Transverse colon (tissue), 4 donors: ENCODE data around the gene KIF4B. TPM values are rescaled to one million over a fixed set of nuclear protein-coding genes. Genes with fewer than 3 reads are reported as not detected.

Experiments used
- DNase-seq: peaks from one replicate; pipeline ENCODE4 v3.0.0-alpha.2; 2019
- H3K27ac ChIP-seq, 4 donors: fragments of 200-600 bp; sonication (generic); 2 replicates each; pipeline ENCODE4 v1.5.1; 2016 to 2018; ENCODE audit warnings: inconsistent platforms in 4 of 4
- H3K27me3 ChIP-seq: fragments of 200-600 bp; sonication (generic); 2 replicates; pipeline ENCODE4 v1.5.1; 2017; ENCODE audit warnings: inconsistent platforms
- H3K36me3 ChIP-seq, 4 donors: fragments of 200-600 bp; sonication (generic); 2 replicates each; pipeline ENCODE4 v1.5.1; 2017 to 2019; ENCODE audit warnings: inconsistent platforms in 4 of 4
- H3K4me1 ChIP-seq, 4 donors: fragments of 200-600 bp; sonication (generic); 2 replicates each; pipeline ENCODE4 v1.5.1; 2017 to 2020; ENCODE audit warnings: inconsistent platforms in 4 of 4
- H3K4me3 ChIP-seq, 4 donors: fragments of 200-600 bp; sonication (generic); 1 replicate in 1 of 4; 2 replicates in 3 of 4; pipeline versions ENCODE4 v1.5.1 to v1.6.1; 2017 to 2019; ENCODE audit warnings: inconsistent platforms in 4 of 4
- H3K9me3 ChIP-seq, 2 donors: fragments of 200-600 bp; sonication (generic); 2 replicates each; pipeline ENCODE4 v1.5.1; 2017 to 2019; ENCODE audit warnings: inconsistent platforms in 2 of 2
- EP300 ChIP-seq: sonication (generic); formaldehyde crosslinking; IDR thresholded peaks from one replicate; pipeline ENCODE4 v1.6.1; 2017; ENCODE audit warnings: antibody characterized with exemption, low read depth
- POLR2A ChIP-seq: fragments of 450-650 bp; IDR thresholded peaks from one replicate; pipeline ENCODE4 v1.6.1; 2016; ENCODE audit warnings: antibody characterized with exemption, mild to moderate bottlenecking, moderate library complexity
- POLR2AphosphoS5 ChIP-seq, 3 donors: sonication (generic); formaldehyde crosslinking; IDR thresholded peaks; one replicate each; pipeline ENCODE4 v1.6.1; 2016; ENCODE audit warnings: antibody characterized with exemption in 3 of 3
- WGBS, 2 donors: methylation state at CpG; one replicate each; pipeline ENCODE4 v1.1.5; 2018; ENCODE audit warnings: low coverage in 1 of 2; 5-methylcytosine and 5-hydroxymethylcytosine counted together
- in situ Hi-C, 4 donors: fragments of 200-750 bp; cut with MboI; loops; one replicate each; pipeline versions ENCODE4 v1.15.0 to v1.15.1; 2017; ENCODE audit warnings: low sequenced_read_pairs in 3 of 4, low pct_ligation_motif_present in 1 of 4, low pct_unique_long_range_greater_than_20kb in 1 of 4
- intact Hi-C: fragments of 100-400 bp; cut with DNase I; formaldehyde crosslinking; loops from one replicate; pipeline ENCODE4 v1.15.1; 2023; ENCODE audit warnings: low total_unique reads
- total RNA-seq, 4 donors: library from RNA; depleted of rRNA; stranded (reverse); fragments of >200 nt; gene quantifications; one replicate each; pipeline ENCODE4 v1.1.0, GENCODE V29; 2016
- TF ChIP-seq, protein P1 (sequence below), 5 experiments: fragments of 200-600 bp in 3 of 5; fragments of 450-650 bp in 2 of 5; sonication (generic) in 3 of 5; IDR thresholded peaks; 1 replicate in 2 of 5; 2 replicates in 3 of 5; pipeline ENCODE4 v1.5.1; 2016 to 2017; ENCODE audit warnings: antibody characterized with exemption in 5 of 5, inconsistent platforms in 3 of 5, mild to moderate bottlenecking in 2 of 5, moderate library complexity in 1 of 5

KIF4B gene
- total RNA-seq, 4 donors from 2014 or later = not detected

DNA sequence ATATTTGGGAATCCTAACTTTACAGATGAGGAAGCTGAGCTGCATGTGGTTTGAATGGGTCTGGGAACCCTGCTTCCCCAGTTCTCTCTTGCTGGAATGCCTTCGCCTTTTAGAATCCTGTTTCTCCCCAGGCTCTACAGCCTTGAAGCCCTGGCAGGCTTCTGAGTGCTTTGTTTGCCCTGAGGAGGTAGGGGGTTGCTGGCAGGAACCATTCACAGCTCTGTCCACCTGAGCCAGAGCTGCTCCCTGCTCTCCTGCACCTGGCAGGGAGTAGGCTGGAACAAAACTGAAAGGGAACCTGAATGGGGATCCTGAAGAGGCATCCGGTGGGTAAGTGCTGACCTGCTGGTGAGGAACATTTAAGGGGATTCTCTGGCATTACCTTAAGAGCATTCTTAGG is 33.0 kb downstream of the KIF4B start:
- H3K4me1 ChIP-seq = no peaks in the 10 kb centered on the region
- DNase-seq = no peak
- H3K27me3 ChIP-seq = peaks cover 4% of the 10 kb centered on the region
- H3K27ac ChIP-seq = no peak overlapping the region
- TF ChIP-seq POLR2A (no peak), EP300 (no peak), POLR2AphosphoS5 (IDR thresholded peaks at IDR 0.05) (no peak)
- TF ChIP-seq, protein P1, sequence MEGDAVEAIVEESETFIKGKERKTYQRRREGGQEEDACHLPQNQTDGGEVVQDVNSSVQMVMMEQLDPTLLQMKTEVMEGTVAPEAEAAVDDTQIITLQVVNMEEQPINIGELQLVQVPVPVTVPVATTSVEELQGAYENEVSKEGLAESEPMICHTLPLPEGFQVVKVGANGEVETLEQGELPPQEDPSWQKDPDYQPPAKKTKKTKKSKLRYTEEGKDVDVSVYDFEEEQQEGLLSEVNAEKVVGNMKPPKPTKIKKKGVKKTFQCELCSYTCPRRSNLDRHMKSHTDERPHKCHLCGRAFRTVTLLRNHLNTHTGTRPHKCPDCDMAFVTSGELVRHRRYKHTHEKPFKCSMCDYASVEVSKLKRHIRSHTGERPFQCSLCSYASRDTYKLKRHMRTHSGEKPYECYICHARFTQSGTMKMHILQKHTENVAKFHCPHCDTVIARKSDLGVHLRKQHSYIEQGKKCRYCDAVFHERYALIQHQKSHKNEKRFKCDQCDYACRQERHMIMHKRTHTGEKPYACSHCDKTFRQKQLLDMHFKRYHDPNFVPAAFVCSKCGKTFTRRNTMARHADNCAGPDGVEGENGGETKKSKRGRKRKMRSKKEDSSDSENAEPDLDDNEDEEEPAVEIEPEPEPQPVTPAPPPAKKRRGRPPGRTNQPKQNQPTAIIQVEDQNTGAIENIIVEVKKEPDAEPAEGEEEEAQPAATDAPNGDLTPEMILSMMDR (IDR thresholded peaks at IDR 0.05) = no peak
- WGBS, 2 donors = 84% methylated on average over 2 of the region's 2 CpGs; no CpG with 5 or more reads in 1 of the 2 donors
- H3K4me3 ChIP-seq = no peak overlapping the region
- in situ Hi-C loops = no loop called here
- H3K9me3 ChIP-seq = no peaks in the 10 kb centered on the region
- no peaks in the 10 kb centered on the region for H3K36me3 ChIP-seq
- intact Hi-C loops = loop anchor here (1.0 kb wide), 1 partner anchor 25 kb away; no protein-coding TSS in a partner anchor

DNA sequence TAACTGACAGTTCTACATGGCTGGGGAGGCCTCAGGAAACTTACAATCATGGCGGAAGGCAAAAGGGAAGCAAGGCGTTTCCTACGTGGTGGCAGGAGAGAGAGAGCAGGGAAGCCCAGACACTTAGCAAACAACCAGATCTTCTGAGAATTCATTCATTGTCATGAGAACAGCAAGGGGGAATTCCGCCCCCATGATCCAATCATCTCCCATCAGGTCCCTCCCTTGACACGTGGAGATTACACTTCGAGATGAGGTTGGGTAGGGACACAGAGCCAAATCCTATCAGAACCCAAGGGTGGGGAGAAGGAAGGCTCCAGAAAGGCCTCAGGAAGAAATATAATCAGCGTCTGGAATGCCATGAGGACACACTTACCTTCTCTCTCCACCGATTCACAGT is 34.3 kb downstream of the KIF4B start:
- H3K36me3 ChIP-seq = no peaks in the 10 kb centered on the region
- H3K9me3 ChIP-seq = no peaks in the 10 kb centered on the region
- H3K4me1 ChIP-seq = no peaks in the 10 kb centered on the region
- intact Hi-C loops = no loop called here
- no peak overlapping the region for H3K27ac ChIP-seq
- TF ChIP-seq EP300 (no peak), POLR2AphosphoS5 (IDR thresholded peaks at IDR 0.05) (no peak), POLR2A (no peak)
- TF ChIP-seq, protein P1 (IDR thresholded peaks at IDR 0.05) = no peak
- no peaks in the 10 kb centered on the region for H3K27me3 ChIP-seq
- 77 to 81% methylated on average over 7 to 8 of the region's 8 CpGs for WGBS, 2 donors
- in situ Hi-C loops = no loop called here
- H3K4me3 ChIP-seq = no peak overlapping the region
- no peak for DNase-seq

DNA sequence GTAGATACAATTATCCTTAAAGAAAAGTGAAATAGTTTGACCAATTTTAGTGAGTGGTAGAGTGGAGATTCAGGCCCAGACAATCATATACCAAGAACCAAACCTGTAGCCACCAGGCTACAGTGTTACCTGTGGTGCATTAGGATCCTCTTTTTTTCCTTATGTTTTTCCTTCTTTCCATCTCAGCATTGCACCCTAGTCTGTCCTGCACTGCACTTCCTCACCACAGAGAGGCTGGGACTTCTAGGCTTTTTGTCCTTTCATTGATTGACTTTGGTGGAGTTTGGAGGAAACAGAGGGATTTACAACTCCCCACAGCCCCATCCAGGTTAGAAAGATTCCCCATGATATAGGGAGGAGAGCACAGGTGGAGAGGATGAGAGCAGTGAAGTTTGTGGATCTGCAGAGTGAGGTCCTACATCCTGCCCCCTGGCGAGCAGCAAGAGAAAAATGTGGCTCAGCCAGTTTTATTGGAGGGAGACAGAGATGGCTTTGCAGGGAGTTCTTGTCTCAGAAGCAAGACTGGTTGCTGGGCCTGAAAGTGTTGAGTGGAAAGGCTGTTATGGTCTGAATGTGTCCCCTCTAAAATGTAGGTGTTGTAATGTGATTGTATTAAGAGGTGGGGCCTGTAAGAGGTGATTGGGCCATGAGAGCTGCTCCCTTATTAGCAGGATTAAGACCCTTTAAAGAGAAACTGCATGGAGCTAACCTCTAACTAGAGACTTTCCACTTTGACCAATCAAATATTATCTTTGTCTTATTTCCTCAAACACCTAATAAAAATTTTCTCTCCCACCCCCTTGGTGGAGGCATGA is 36.2 kb downstream of the KIF4B start:
- Histone ChIP-seq H3K4me3 (no peak overlapping the region), H3K4me1 (no peaks in the 10 kb centered on the region), H3K27ac (no peak overlapping the region), H3K36me3 (no peaks in the 10 kb centered on the region), H3K9me3 (no peaks in the 10 kb centered on the region), H3K27me3 (no peaks in the 10 kb centered on the region)
- TF ChIP-seq POLR2A (no peak), EP300 (no peak), POLR2AphosphoS5 (IDR thresholded peaks at IDR 0.05) (no peak)
- TF ChIP-seq, protein P1 (IDR thresholded peaks at IDR 0.05) = no peak
- in situ Hi-C loops (no loop called here), intact Hi-C loops (no loop called here)
- 20 to 33% methylated on average over 1 of the region's 1 CpG for WGBS, 2 donors
- no peak for DNase-seq

DNA sequence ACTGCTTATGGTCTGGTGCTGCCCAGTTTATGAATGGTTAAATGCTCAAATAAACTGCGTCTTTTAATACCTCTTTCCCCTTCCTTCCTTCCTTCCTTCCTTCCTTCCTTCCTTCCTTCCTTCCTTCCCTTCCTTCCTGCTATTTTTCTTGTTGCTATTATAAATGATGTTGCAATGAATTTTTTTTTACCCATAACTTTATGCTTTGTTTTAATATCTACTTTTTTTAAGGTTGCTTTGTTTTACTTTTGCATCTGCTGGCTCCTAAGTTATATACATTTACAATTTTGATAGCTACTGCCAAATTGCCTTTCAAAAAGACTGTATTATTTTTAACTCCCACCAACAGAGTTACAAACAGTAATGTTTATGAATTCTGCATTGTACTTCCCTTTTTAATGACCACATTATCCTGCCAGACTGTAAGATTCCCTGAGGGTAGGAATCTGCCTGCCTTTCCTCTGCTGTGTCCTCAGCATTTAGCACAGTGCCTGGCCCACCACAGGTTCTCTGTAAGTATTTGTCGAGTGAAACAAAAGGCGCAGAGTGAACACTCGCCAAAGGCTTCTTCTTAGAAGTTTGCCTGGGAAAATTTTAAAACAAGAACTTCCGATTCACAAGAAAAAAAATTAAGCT is 36.9 kb downstream of the KIF4B start:
- in situ Hi-C loops = no loop called here
- no peaks in the 10 kb centered on the region for H3K4me1 ChIP-seq
- DNase-seq = no peak
- TF ChIP-seq EP300 (no peak), POLR2AphosphoS5 (IDR thresholded peaks at IDR 0.05) (no peak), POLR2A (no peak)
- TF ChIP-seq, protein P1 (IDR thresholded peaks at IDR 0.05) = no peak
- H3K9me3 ChIP-seq = no peaks in the 10 kb centered on the region
- H3K36me3 ChIP-seq = no peaks in the 10 kb centered on the region
- H3K27me3 ChIP-seq = no peaks in the 10 kb centered on the region
- 54 to 77% methylated on average over 5 of the region's 5 CpGs for WGBS, 2 donors
- no peak overlapping the region for H3K4me3 ChIP-seq
- intact Hi-C loops = no loop called here
- H3K27ac ChIP-seq = no peak overlapping the region
